ENCODE data around the gene DMKN. TPM values are rescaled to one million over a fixed set of nuclear protein-coding genes. Genes with fewer than 3 reads are reported as not detected.

Gene DMKN
- total and polyA plus RNA-seq, 4 donors: 79.0 to 278 (median 106) TPM

- peaks cover 0 to 13% (median 0%) of the 10 kb centered on the region in 5 donors for H3K4me1 ChIP-seq (ENCODE audit: control insufficient read depth in 5 of 5, insufficient read depth in 5 of 5, low read length in 5 of 5)
- H3K27me3 ChIP-seq (ENCODE audit: control insufficient read depth in 3 of 3, insufficient read depth in 3 of 3, low read length in 2 of 3): peaks cover 0 to 11% (median 7%) of the 10 kb centered on the region in 3 donors
- H3K36me3 ChIP-seq (ENCODE audit: control insufficient read depth in 4 of 4, insufficient read depth in 4 of 4, low read length in 4 of 4): no peaks in the 10 kb centered on the region
- no peaks in the 10 kb centered on the region for H3K9me3 ChIP-seq (ENCODE audit: control insufficient read depth in 4 of 4, insufficient read depth in 3 of 4, low read length in 3 of 4)
- TF ChIP-seq CTCF (IDR thresholded peaks at IDR 0.05; ENCODE audit: control extremely low read depth, extremely low read depth): no peak
- no peak overlapping the region for H3K27ac ChIP-seq (ENCODE audit: low read depth in 1 of 2, low read length in 1 of 2)
- H3K4me3 ChIP-seq: no peak overlapping the region
- peak in 1 of 3 donors; percentile 29 for DNase-seq
- 83 to 86% methylated on average over 15 of the region's 15 CpGs for WGBS, 2 donors
- ATAC-seq (ENCODE audit: insufficient read depth, low FRiP score): no peak
- no peak overlapping the region for H3K9ac ChIP-seq (ENCODE audit: insufficient read depth in 1 of 2, low read length in 2 of 2)
These were observed 420 bp downstream of the DMKN start for GRCh38 chr19:35512831-35513627.

- no peak for TF ChIP-seq CTCF (IDR thresholded peaks at IDR 0.05; ENCODE audit: control extremely low read depth, extremely low read depth)
- peaks cover 0 to 13% (median 0%) of the 10 kb centered on the region in 5 donors for H3K4me1 ChIP-seq (ENCODE audit: control insufficient read depth in 5 of 5, insufficient read depth in 5 of 5, low read length in 5 of 5)
- no peaks in the 10 kb centered on the region for H3K36me3 ChIP-seq (ENCODE audit: control insufficient read depth in 4 of 4, insufficient read depth in 4 of 4, low read length in 4 of 4)
- peaks cover 0 to 12% (median 7%) of the 10 kb centered on the region in 3 donors for H3K27me3 ChIP-seq (ENCODE audit: control insufficient read depth in 3 of 3, insufficient read depth in 3 of 3, low read length in 2 of 3)
- H3K9me3 ChIP-seq (ENCODE audit: control insufficient read depth in 4 of 4, insufficient read depth in 3 of 4, low read length in 3 of 4): no peaks in the 10 kb centered on the region
- WGBS, 2 donors: 75 to 83% methylated on average over 6 to 7 of the region's 7 CpGs
- ATAC-seq (ENCODE audit: insufficient read depth, low FRiP score): no peak
- DNase-seq: no peak
- no peak overlapping the region for H3K27ac ChIP-seq (ENCODE audit: low read depth in 1 of 2, low read length in 1 of 2)
- no peak overlapping the region for H3K4me3 ChIP-seq
- H3K9ac ChIP-seq (ENCODE audit: insufficient read depth in 1 of 2, low read length in 2 of 2): no peak overlapping the region
These were observed 2.1 kb downstream of the DMKN start for GRCh38 chr19:35511337-35511736.

DNA sequence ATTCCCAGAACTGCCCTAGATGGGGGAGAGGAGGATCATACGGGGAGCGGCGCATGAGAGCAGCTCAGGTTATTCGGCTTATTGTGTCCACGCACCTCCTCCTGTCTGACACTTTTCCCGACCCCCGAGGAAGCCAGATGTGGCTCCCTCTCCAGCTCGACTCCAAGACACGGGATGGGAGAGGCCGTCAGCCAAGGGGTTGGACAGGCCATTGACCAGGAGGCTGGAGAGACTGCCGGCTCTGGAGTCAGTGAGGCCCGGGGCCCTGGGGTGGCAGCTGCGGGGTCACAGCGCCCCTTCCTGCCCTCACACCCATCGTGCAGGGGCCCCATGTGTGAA is 2.9 kb downstream of the DMKN start:
- Histone ChIP-seq H3K27ac (ENCODE audit: low read depth in 1 of 2, low read length in 1 of 2) (peak overlapping the region in 1 of 2 donors; percentile 87), H3K9me3 (ENCODE audit: control insufficient read depth in 4 of 4, insufficient read depth in 3 of 4, low read length in 3 of 4) (no peaks in the 10 kb centered on the region), H3K9ac (ENCODE audit: insufficient read depth in 1 of 2, low read length in 2 of 2) (no peak overlapping the region), H3K4me1 (ENCODE audit: control insufficient read depth in 5 of 5, insufficient read depth in 5 of 5, low read length in 5 of 5) (peaks cover 0 to 13% (median 0%) of the 10 kb centered on the region in 5 donors), H3K4me3 (no peak overlapping the region), H3K36me3 (ENCODE audit: control insufficient read depth in 4 of 4, insufficient read depth in 4 of 4, low read length in 4 of 4) (no peaks in the 10 kb centered on the region), H3K27me3 (ENCODE audit: control insufficient read depth in 3 of 3, insufficient read depth in 3 of 3, low read length in 2 of 3) (peaks cover 0 to 12% (median 7%) of the 10 kb centered on the region in 3 donors)
- ATAC-seq (ENCODE audit: insufficient read depth, low FRiP score): no peak
- TF ChIP-seq CTCF (IDR thresholded peaks at IDR 0.05; ENCODE audit: control extremely low read depth, extremely low read depth): no peak
- no peak for DNase-seq
- 8 to 9% methylated on average over 15 of the region's 15 CpGs for WGBS, 2 donors

All from lung (tissue), 12 donors.